B cell (primary cell): Measurements from ENCODE around the gene MED12L.

ENCODE experiments used
- EZH2 ChIP-seq: IDR thresholded peaks from 2 replicates; pipeline ENCODE4 v1.6.1; 2012; ENCODE audit warnings: borderline replicate concordance, low read depth, mild to moderate bottlenecking, moderate library complexity, low read length; ENCODE audit not compliant: insufficient read depth, poor library complexity, severe bottlenecking
- TF ChIP-seq, protein P1 (sequence below): fragments of 200-600 bp; IDR thresholded peaks from one replicate; pipeline ENCODE4 v1.8.0; 2022; ENCODE audit warnings: antibody characterized with exemption, mild to moderate bottlenecking

DNA sequence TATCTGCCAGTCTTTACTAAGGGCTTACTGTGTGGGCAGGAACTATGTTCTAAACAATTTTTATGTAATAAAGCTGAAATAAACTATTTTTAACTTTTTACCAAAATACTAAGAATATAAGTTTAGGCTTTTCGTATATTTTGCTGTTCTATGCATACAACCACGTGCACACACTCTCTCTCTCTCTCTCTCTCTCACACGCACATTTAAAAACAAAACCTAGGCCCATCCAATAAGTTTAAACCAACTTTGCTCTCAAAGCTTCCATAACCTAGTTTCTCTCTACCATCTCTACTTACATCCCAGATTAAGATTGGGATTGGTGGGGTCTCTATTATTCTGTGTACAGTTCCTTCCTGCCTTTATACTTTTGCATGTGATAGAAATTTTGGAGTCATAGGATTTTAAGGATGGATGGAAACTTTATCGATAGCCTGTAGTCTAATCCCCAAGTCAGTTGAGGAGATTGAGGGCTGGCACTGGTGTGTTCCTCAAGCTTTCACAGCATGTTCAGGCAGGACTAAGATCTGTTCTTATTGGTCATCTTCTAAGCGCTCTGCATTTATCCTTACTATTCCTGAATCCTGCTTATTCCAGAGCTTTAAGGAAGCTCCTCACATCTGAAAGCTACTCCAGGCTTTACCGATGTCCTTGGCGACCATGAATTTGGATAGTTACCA, 115.7 kb downstream of the MED12L start:
- TF ChIP-seq, protein P1, sequence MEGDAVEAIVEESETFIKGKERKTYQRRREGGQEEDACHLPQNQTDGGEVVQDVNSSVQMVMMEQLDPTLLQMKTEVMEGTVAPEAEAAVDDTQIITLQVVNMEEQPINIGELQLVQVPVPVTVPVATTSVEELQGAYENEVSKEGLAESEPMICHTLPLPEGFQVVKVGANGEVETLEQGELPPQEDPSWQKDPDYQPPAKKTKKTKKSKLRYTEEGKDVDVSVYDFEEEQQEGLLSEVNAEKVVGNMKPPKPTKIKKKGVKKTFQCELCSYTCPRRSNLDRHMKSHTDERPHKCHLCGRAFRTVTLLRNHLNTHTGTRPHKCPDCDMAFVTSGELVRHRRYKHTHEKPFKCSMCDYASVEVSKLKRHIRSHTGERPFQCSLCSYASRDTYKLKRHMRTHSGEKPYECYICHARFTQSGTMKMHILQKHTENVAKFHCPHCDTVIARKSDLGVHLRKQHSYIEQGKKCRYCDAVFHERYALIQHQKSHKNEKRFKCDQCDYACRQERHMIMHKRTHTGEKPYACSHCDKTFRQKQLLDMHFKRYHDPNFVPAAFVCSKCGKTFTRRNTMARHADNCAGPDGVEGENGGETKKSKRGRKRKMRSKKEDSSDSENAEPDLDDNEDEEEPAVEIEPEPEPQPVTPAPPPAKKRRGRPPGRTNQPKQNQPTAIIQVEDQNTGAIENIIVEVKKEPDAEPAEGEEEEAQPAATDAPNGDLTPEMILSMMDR, result no peak
- no peak for TF ChIP-seq EZH2
